Central memory CD8-positive, alpha-beta T cell (primary cell): Measurements from ENCODE around the gene EBF3.

Source experiments
- ATAC-seq: fragments of 150-1000 bp; cut with Tn5 transposase; replicated peaks from 2 replicates; pipeline ENCODE4 v1.10.0; 2022; ENCODE audit warnings: mild to moderate bottlenecking, moderate FRiP score, moderate number of reproducible peaks; ENCODE audit not compliant: poor library complexity, severe bottlenecking; ENCODE audit errors: extremely low read depth
- DNase-seq, 2 donors: peaks; one replicate each; pipeline ENCODE4 v3.0.0; 2021; ENCODE audit warnings: low spot score in 2 of 2
- H3K27ac Mint-ChIP-seq: one replicate; pipeline ENCODE4 v1.8.0; 2022; ENCODE audit warnings: low read depth, mild to moderate bottlenecking, moderate library complexity, mixed read lengths
- H3K27me3 Mint-ChIP-seq: one replicate; pipeline ENCODE4 v1.8.0; 2022; ENCODE audit warnings: mixed read lengths
- H3K36me3 Mint-ChIP-seq: one replicate; pipeline ENCODE4 v1.8.0; 2022; ENCODE audit warnings: mild to moderate bottlenecking, moderate library complexity, mixed read lengths; ENCODE audit not compliant: insufficient read depth
- H3K4me1 Mint-ChIP-seq: one replicate; pipeline ENCODE4 v1.8.0; 2022; ENCODE audit warnings: mixed read lengths
- H3K4me3 Mint-ChIP-seq: one replicate; pipeline ENCODE4 v1.8.0; 2022; ENCODE audit warnings: mild to moderate bottlenecking, moderate library complexity, mixed read lengths
- H3K9me3 Mint-ChIP-seq: one replicate; pipeline ENCODE4 v1.8.0; 2022; ENCODE audit warnings: mixed read lengths

The EBF3 gene

DNA sequence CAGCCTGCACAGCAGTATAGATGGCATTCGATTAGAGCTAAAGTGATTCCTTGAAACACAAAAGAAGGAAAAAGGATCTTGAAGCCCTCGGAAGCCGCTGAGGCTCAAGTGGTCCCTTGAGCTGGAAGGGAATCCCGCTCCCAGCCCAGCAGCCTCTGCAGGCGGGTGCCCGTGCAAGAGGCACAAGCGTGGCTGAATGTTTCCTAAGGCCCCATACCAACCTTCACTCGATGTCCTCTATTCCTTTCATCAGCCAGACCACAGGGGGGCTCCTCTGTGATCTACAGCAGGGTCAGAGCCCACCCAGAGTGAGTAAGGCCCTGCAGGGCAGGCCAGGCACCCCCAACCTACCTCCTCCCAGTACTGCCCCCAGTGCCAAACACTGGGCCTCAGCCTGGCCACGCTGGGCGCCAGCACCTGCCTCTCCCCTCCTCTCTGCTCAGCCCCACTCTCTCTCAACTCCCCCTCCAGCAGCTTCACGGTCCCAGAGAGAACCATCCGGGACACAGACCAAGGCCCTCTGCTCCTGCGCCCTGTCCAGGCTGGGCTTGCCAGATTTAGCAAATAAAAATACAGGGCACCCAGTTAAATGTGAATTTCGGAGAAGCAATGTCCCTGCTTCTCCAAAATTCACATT is 30.5 kb downstream of the EBF3 start:
- Mint-ChIP-seq H3K4me1 (no peaks in the 10 kb centered on the region), H3K4me3 (no peak overlapping the region), H3K36me3 (no peaks in the 10 kb centered on the region), H3K27ac (peak overlapping the region; percentile 50), H3K9me3 (no peaks in the 10 kb centered on the region), H3K27me3 (peaks cover 28% of the 10 kb centered on the region)
- no peak for ATAC-seq
- DNase-seq = no peak

DNA sequence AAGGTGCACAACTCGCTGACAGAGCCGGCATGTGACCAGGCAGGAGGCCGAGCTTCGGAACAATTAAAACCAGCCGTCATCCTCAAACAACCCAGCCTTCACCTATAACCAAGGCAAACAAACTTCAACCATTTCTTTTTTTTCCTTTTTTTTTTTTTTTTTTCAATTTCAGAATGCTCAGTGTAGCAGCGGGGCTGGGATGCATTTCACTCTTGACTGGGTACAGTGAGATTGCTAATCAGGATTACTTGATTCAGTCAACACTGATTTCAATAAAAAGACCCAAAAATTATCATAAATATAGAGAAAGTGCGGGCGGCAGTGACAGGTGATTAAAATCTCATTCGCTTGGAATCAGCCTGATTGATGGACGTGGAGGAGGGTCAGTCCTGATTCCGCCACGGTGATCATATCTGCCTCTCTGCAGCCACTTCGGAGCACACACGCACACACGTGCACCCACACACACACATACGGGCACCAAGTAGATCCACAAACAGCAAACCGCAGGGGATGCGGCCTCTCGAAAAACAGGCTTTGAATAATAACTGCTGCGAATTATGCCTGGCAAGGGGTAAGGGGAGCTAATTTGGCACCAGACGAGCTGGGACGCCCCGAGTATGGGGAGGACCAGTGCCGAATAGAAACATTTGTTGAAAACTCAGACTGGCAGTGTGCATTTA is 31.2 kb downstream of the EBF3 start:
- Mint-ChIP-seq H3K4me1 (no peaks in the 10 kb centered on the region), H3K36me3 (no peaks in the 10 kb centered on the region), H3K27me3 (peaks cover 22% of the 10 kb centered on the region), H3K9me3 (no peaks in the 10 kb centered on the region), H3K27ac (no peak overlapping the region), H3K4me3 (no peak overlapping the region)
- DNase-seq (no peak), ATAC-seq (no peak)

DNA sequence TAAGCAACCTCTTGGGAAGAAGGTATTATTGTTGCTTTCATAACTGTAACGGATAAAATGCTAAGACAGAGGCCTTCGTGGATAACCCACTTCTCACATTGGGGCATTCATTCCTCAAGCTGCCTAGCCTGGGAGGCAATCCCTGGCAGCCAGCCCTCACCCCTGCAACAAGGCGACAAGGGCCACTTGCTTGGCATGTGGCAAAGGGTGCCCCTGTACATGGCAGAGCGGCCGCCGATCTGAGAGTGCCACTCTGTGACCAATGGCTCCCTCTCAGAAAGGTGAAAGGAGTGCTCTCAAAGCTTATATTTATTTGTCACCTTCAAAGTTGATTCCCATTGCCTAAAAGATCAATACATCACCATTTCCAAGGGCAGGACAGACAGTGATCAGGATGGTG is 31.9 kb downstream of the EBF3 start:
- ATAC-seq (no peak), DNase-seq (no peak)
- Mint-ChIP-seq H3K4me3 (no peak overlapping the region), H3K27ac (no peak overlapping the region), H3K27me3 (peaks cover 22% of the 10 kb centered on the region), H3K4me1 (no peaks in the 10 kb centered on the region), H3K9me3 (no peaks in the 10 kb centered on the region), H3K36me3 (no peaks in the 10 kb centered on the region)

DNA sequence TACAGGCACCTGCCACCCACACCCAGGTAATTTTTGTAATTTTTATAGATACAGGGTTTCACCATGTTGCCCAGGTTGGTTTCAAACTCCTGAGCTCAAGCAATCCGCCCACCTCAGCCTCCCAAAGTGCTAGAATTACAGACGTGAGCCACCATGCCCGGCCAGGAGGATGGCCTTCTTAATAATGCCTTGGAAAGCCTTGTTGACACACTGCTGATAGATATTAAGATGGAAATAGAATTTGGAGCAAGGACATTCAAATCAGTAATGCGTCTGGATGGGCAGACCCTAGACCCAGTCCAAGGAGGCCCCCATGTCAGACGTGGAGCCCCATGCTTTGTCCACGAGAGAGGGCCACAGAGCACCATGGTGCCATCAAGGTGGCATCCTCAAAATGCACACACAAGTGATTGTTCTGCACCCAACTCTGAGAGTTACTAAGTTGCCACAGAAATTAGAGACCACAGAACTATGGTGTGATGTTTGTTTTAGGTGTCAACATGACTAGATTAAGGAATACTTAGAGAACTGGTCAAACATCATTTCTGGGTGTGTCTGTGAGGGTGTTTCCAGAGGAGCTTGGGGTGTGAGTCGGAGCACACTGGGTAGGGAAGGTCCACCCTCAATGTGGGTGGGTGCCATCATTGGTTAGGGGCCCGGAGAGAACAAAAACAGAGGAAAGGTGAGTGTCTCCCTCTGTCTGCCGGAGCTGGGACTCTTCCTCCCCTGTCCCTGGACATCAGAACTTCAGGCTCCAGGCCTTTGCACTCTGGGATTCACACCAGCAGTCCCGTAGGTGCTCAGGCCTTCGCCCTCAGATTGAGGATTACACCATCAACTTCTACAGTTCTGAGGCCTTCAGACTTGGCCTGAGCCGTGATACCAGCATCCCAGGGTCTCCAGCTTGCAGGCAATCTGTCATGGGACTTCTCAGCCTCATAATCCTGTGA is 34.5 kb downstream of the EBF3 start:
- H3K36me3 Mint-ChIP-seq = no peaks in the 10 kb centered on the region
- no peaks in the 10 kb centered on the region for H3K9me3 Mint-ChIP-seq
- H3K27ac Mint-ChIP-seq = no peak overlapping the region
- no peaks in the 10 kb centered on the region for H3K4me1 Mint-ChIP-seq
- ATAC-seq (no peak), DNase-seq (no peak)
- H3K27me3 Mint-ChIP-seq = peaks cover 11% of the 10 kb centered on the region
- H3K4me3 Mint-ChIP-seq = no peak overlapping the region

DNA sequence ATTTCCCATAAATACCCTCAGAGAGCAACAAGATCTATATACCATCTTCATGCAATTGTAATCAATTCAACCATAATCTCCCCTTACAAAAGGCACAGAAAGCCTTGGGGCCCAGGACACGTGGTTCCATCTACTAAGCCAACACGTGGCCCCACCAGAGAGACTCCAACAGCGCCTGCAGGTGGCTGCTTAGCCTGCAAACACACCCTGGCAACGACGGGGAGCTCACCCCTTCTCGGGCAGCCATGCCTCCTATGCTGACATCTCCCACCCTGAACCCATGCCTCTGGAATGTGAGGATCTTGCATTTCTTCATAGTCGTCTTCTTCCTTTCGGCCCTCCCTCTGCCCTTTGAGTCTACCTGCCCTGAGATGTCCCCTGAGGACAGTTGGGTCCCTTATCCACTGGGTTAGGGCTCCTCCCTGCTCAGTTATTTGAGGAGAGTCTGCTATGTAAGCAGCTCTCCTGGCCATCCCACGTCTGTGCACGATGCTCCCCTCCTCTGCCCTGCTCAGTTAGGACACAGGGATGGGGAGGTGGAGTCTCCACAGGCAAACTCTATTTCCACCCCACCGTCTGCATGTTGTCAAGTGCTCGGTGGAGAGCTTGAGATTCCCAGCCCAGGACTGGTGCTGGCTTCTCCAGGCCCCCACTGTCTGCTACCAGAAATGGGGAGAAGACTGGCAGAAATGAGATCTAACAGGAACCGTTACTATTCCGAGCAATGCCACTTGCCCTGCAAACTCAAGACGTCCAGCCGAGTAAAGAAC is 36.5 kb downstream of the EBF3 start:
- Mint-ChIP-seq H3K9me3 (no peaks in the 10 kb centered on the region), H3K4me1 (no peaks in the 10 kb centered on the region), H3K4me3 (no peak overlapping the region), H3K36me3 (peaks cover 1% of the 10 kb centered on the region), H3K27ac (no peak overlapping the region), H3K27me3 (no peaks in the 10 kb centered on the region)
- ATAC-seq = no peak
- DNase-seq = no peak

DNA sequence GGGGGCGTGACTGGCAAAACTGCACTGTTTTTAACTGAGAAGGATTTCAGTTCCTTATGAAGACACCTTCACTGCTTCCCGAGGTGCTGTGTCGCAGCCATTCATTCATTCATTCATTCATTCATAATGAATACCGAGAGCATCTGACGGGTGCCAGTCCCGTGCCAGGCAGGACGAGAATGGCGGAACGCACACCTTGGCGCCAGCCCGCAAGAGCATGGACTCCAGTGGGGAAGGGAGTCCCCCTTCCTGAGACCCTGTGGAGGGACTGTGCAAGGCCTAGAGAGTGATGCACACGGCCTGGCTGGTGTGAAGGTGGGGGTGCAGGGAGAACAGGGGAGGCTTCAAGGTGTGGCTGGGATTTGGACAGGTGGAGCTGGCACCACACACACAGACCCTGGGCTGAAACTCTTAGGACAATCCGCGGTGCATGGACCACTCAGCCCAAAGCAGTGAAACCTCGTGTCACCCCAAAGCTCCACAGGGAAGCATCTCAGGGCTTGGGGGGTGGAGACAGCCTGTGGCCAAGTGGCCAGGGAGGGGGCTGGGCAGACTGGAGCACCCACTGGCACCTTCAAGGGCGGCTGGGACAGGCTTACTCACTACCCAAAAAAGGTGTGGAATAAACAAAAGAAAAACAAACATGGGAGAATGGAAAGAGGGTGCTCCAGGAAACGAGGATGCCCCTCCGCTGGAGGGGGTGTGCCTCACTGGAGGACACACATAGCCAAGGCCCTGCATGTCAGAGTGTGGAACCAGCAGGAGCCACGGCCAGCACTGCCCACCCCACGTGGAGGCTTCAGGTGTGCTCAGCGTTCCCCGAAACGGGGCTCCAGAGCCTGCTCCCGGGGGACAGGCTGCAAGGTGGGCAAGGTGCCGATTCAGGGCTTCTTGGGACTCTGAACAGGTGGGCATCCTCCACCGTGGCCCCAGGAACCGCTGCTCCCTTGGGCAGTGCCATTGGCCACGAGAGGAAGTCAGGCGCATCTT is 37.7 kb downstream of the EBF3 start:
- Mint-ChIP-seq H3K27ac (no peak overlapping the region), H3K4me1 (no peaks in the 10 kb centered on the region), H3K9me3 (no peaks in the 10 kb centered on the region), H3K4me3 (no peak overlapping the region), H3K36me3 (peaks cover 1% of the 10 kb centered on the region), H3K27me3 (no peaks in the 10 kb centered on the region)
- ATAC-seq (no peak), DNase-seq (no peak)

DNA sequence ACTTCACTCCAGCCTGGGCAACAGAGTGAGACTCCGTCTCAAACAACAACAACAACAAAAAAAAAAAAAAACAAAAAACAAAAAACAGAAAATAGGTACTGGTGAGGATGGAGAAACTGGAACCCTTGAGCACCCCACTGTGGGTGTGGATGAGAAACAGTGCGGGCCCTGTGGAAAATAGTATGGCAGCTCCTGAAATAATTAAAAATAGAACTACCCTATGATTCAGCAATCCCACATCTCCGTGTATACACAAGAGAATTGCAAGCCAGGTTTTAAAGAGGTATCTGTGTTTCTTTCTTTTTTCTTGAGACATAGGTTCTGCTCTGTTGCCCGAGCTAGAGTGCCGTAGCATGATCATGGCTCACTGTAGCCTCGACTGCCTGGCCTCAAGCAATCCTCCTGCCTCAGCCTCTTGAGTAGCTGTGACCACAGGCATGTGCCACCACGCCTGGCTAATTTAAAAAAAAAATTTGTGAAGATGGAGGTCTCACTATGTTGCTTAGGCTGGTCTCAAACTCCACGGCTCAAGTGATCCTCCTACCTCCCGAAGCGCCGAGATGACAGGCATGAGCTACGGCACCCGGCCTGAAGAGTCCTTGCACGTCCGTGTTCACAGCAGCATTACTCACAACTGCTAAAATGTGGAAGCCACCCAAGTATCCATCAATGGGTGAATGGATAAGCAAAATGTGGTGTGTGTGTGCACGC is 39.5 kb downstream of the EBF3 start:
- Mint-ChIP-seq H3K9me3 (no peaks in the 10 kb centered on the region), H3K36me3 (peaks cover 1% of the 10 kb centered on the region), H3K27ac (no peak overlapping the region), H3K27me3 (no peaks in the 10 kb centered on the region), H3K4me1 (no peaks in the 10 kb centered on the region), H3K4me3 (no peak overlapping the region)
- no peak for DNase-seq
- ATAC-seq = no peak

DNA sequence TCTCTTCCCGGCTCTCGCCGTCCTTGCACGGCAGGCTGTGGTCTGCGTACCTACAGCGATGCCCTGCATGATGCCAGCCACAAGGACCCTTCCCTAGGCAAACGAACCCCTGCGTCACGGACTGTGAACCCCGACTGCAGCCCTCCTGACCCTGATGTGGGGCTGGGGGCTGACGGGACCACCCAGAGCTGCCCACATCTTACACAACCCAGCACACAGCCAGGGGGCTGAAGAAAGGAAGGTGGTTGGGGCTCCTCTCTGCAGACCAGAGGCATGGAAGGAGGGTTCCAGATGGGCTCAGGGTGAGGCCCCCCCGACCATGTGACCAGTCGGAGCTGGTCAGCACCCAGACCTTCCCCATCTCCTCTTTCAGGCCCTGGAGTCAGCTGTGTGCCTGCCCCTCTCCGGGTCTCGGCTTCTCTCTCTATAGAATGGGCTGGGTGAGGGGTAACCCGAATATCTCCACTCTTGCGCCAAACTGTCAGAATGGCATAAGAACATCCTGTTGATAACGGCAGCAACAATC is 41.4 kb downstream of the EBF3 start:
- ATAC-seq = no peak
- H3K9me3 Mint-ChIP-seq = no peaks in the 10 kb centered on the region
- DNase-seq = no peak
- H3K4me1 Mint-ChIP-seq = no peaks in the 10 kb centered on the region
- peaks cover 1% of the 10 kb centered on the region for H3K36me3 Mint-ChIP-seq
- H3K27ac Mint-ChIP-seq = no peak overlapping the region
- no peak overlapping the region for H3K4me3 Mint-ChIP-seq
- H3K27me3 Mint-ChIP-seq = no peaks in the 10 kb centered on the region

DNA sequence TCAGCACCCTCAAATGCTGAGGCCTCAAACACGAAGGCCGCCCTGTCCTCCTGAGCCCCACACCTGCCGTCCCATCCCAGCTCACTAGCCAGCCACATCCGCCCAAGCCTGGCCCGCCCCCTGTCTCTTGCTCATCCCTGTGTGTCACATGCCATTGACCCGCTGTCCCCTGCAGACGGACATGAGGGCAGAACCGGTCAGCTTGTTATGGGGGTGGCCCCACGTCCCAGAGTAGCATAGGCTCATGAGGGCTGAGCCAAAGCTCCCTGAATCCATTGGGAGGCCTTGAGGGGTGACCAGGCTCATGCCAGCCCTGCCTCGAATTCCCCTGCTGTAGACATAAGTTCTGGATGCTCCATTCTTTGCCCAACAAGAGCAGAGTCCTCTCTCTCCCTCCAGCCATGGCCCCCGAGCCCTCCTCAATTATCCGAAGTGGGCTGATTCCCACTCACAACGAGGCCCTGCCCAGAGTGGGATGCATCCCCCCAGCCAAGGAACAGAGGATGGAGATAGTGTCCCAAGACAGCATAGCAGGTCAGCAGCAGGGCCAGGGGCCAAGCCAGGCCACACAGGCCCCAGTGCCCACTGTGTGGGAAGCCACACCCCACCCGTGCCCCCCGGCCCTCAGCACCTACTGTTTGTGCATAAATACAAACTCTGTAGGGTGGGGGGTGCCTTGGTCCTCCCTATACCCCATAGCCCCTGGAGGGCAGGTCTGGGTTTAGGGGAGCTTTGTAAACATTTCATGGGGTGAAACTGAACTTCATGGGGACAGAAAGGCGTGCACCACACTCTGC is 42.1 kb downstream of the EBF3 start:
- Mint-ChIP-seq H3K27ac (no peak overlapping the region), H3K36me3 (peaks cover 1% of the 10 kb centered on the region), H3K27me3 (no peaks in the 10 kb centered on the region), H3K9me3 (no peaks in the 10 kb centered on the region), H3K4me1 (no peaks in the 10 kb centered on the region), H3K4me3 (no peak overlapping the region)
- DNase-seq = no peak
- ATAC-seq = no peak

DNA sequence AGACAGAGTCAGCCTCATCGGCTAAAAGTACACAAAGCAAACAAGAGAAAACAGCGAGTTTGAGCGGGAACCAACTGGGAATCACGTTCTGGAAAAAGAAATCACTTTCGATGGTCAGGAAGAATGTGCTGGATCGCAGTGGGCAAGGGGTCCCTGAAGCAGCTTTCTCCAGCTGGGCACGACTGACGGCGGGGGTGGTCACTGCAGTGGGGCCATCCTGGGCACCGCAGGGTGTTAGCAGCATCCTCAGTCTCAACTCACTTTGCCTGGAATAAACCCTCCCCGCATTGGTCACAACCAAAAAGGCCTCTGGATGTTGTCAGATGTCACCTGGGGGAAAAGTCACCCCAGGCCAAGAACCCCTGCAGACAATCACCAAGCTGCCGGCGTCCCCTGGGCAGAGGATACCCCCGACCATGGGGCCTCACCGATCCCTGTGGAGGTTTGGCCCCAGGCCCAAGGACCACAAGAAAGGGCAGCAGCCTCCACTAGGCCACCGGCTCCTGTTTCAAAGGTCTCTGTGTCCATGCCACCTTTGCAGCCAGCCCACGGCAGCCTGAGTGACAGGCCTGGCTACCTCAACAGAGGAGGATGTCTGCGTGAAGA is 42.9 kb downstream of the EBF3 start:
- Mint-ChIP-seq H3K4me1 (no peaks in the 10 kb centered on the region), H3K4me3 (no peak overlapping the region), H3K9me3 (no peaks in the 10 kb centered on the region), H3K27me3 (no peaks in the 10 kb centered on the region), H3K36me3 (peaks cover 1% of the 10 kb centered on the region), H3K27ac (no peak overlapping the region)
- ATAC-seq = no peak
- no peak for DNase-seq
